GM12878 (cell line): ENCODE data around the gene ANKAR. TPM values are rescaled to one million over a fixed set of nuclear protein-coding genes. Genes with fewer than 3 reads are reported as not detected.

Experiments
- ATAC-seq: fragments of 200-7000 bp; cut with Tn5 transposase; 3 replicates; pipeline ENCODE4 v1.9.1; 2020; ENCODE audit warnings: mild to moderate bottlenecking, moderate library complexity
- BruUV-seq: library from RNA; stranded (reverse); fragments of 400-500 nt; replicated peaks from 2 replicates; lab custom pipeline; 2021; lab: Mats Ljungman, UMichigan
- CTCF ChIA-PET: fragments of 300-600 bp; sonication (Branson Sonifier 250); formaldehyde crosslinking; extraction: SDS; loops from one replicate; lab custom pipeline; 2021; ENCODE audit warnings: inconsistent platforms; lab: Yijun Ruan, JAX
- POLR2A ChIA-PET: fragments of 350-600 bp; formaldehyde crosslinking; extraction: SDS; loops from one replicate; lab custom pipeline; 2021; ENCODE audit warnings: inconsistent platforms; lab: Charles Lee
- RAD21 ChIA-PET: fragments of 300-600 bp; sonication (Branson Sonifier 250); formaldehyde crosslinking; loops from one replicate; lab custom pipeline; 2023; ENCODE audit warnings: antibody characterized with exemption; ENCODE audit not compliant: unreplicated experiment; lab: Charles Lee
- SMC1A ChIA-PET: fragments of 300-600 bp; sonication (Branson Sonifier 250); formaldehyde crosslinking; loops from one replicate; lab custom pipeline; 2023; ENCODE audit not compliant: unreplicated experiment, uncharacterized antibody; lab: Charles Lee
- DNase-seq: peaks from one replicate; pipeline ENCODE4 v3.0.0-alpha.2; 2011; ENCODE audit warnings: low read depth, low spot score
- FAIRE-seq: peaks from 3 replicates; lab custom pipeline; 2011; peaks lifted over from hg19 to GRCh38; lab: Jason Lieb, UNC
- H2AFZ ChIP-seq: 2 replicates; pipeline ENCODE4 v1.6.0; 2011; ENCODE audit warnings: low read depth, low read length, control low read depth; ENCODE audit not compliant: control insufficient read depth
- H3K27ac ChIP-seq: 2 replicates; pipeline ENCODE4 v1.5.1; 2011; ENCODE audit warnings: control low read depth; ENCODE audit not compliant: control insufficient read depth, insufficient read depth
- H3K27me3 ChIP-seq, 2 experiments: replicated peaks in 1 of 2; 2 replicates each; pipeline versions ENCODE4 v1.6.0 to v1.6.1; 2011; ENCODE audit warnings: low read length in 1 of 2; ENCODE audit not compliant: control insufficient read depth in 2 of 2, insufficient read depth in 2 of 2
- H3K36me3 ChIP-seq, 2 experiments: 2 replicates each; pipeline ENCODE4 v1.5.1; 2011; ENCODE audit warnings: low read length in 1 of 2; ENCODE audit not compliant: control insufficient read depth in 2 of 2, insufficient read depth in 2 of 2
- H3K4me1 ChIP-seq: 2 replicates; pipeline ENCODE4 v1.6.1; 2011; ENCODE audit warnings: mild to moderate bottlenecking, low read length, moderate library complexity, mixed read lengths; ENCODE audit not compliant: control insufficient read depth, insufficient read depth
- H3K4me2 ChIP-seq: 2 replicates; pipeline ENCODE4 v1.6.0; 2011; ENCODE audit warnings: control low read depth; ENCODE audit not compliant: control insufficient read depth, insufficient read depth
- H3K4me3 ChIP-seq: fragments of 200-600 bp; sonication (generic); 2 replicates; pipeline ENCODE4 v1.5.1; 2016
- H3K79me2 ChIP-seq: 2 replicates; pipeline ENCODE4 v1.6.0; 2011; ENCODE audit warnings: low read length; ENCODE audit not compliant: control insufficient read depth, insufficient read depth
- H3K9ac ChIP-seq: 2 replicates; pipeline ENCODE4 v1.8.0; 2011; ENCODE audit warnings: low read length, control low read depth, mixed read lengths; ENCODE audit not compliant: control insufficient read depth, insufficient read depth
- H3K9me3 ChIP-seq: replicated peaks from 3 replicates; pipeline ENCODE4 v1.5.1; 2011; ENCODE audit warnings: mild to moderate bottlenecking, low read length; ENCODE audit not compliant: control insufficient read depth, insufficient read depth
- H4K20me1 ChIP-seq: 2 replicates; pipeline ENCODE4 v1.6.0; 2011; ENCODE audit not compliant: control insufficient read depth, insufficient read depth
- CBX3 ChIP-seq: fragments of 200-600 bp; sonication (generic); IDR thresholded peaks from 2 replicates; pipeline ENCODE4 v1.6.1; 2016; ENCODE audit warnings: low read depth, borderline replicate concordance
- E2F4 ChIP-seq: IDR thresholded peaks from 2 replicates; pipeline ENCODE4 v1.6.1; 2012; ENCODE audit warnings: low read depth, low read length, improper control_type of control experiment
- ESRRA ChIP-seq: IDR thresholded peaks from 2 replicates; pipeline ENCODE4 v1.6.1; 2012; ENCODE audit warnings: mild to moderate bottlenecking, low read length, improper control_type of control experiment
- HDAC2 ChIP-seq: fragments of 200-600 bp; sonication (generic); IDR thresholded peaks from 2 replicates; pipeline ENCODE4 v1.6.1; 2017
- MLLT1 ChIP-seq: fragments of 450-650 bp; IDR thresholded peaks from 2 replicates; pipeline ENCODE4 v1.6.1; 2016; ENCODE audit warnings: mild to moderate bottlenecking
- MYC ChIP-seq: IDR thresholded peaks from 2 replicates; pipeline ENCODE4 v1.6.1; 2011; ENCODE audit warnings: mild to moderate bottlenecking, low read length, moderate library complexity, inconsistent platforms; ENCODE audit not compliant: insufficient read depth, insufficient replicate concordance, insufficient read length, severe bottlenecking
- NR2C1 ChIP-seq: fragments of 450-650 bp; IDR thresholded peaks from 2 replicates; pipeline ENCODE4 v1.6.1; 2017; ENCODE audit warnings: antibody characterized with exemption, mild to moderate bottlenecking, moderate library complexity
- SPI1 ChIP-seq: IDR thresholded peaks from 2 replicates; pipeline ENCODE4 v1.6.1; 2011; ENCODE audit warnings: low read depth, mild to moderate bottlenecking, low read length, moderate library complexity, borderline replicate concordance; ENCODE audit not compliant: insufficient read depth
- TAF1 ChIP-seq: IDR thresholded peaks from 2 replicates; pipeline ENCODE4 v1.6.1; 2011; ENCODE audit warnings: mild to moderate bottlenecking, low read depth, low read length, borderline replicate concordance
- TARDBP ChIP-seq: IDR thresholded peaks from 2 replicates; pipeline ENCODE4 v1.6.1; 2016; ENCODE audit warnings: borderline replicate concordance
- ZNF622 ChIP-seq: fragments of 450-650 bp; IDR thresholded peaks from 2 replicates; pipeline ENCODE4 v1.6.1; 2017; ENCODE audit warnings: mild to moderate bottlenecking, inconsistent platforms
- WGBS: methylation state at CpG from one replicate; pipeline ENCODE4 v1.1.6; 2016; ENCODE audit warnings: low lambda C conversion rate; ENCODE audit not compliant: insufficient replicate concordance, insufficient coverage; ENCODE audit errors: missing lambda C conversion rate; 5-methylcytosine and 5-hydroxymethylcytosine counted together
- in situ Hi-C: fragments of 300-500 bp; cut with MboI; formaldehyde crosslinking; loops from 9 replicates; pipeline ENCODE4 v1.14.3; 2018; ENCODE audit warnings: mixed read lengths
- intact Hi-C: fragments of 100-400 bp; cut with micrococcal nuclease; formaldehyde crosslinking; loops from one replicate; pipeline ENCODE4 v1.14.2; 2022; ENCODE audit not compliant: unreplicated experiment
- polyA plus RNA-seq, 11 experiments: library from polyadenylated mRNA; depleted of rRNA in 4 of 11; unstranded in 6 of 11; stranded (reverse) in 5 of 11; fragments of >200 nt; fragmentation: Nextera tagmentation in 4 of 11; fragmentation: Illumina TruSeq in 1 of 11; extraction: Ambion mirVana in 4 of 11; extraction: Trizol in 1 of 11; gene quantifications; 1 replicate in 1 of 11; 2 replicates in 10 of 11; pipeline versions ENCODE4 v1.2.1 to v1.2.3, GENCODE V29; 2011 to 2016; ENCODE audit warnings: inconsistent platforms in 2 of 11, missing spikeins in 2 of 11, low read depth in 1 of 11
- total RNA-seq, 4 experiments: library from RNA; depleted of rRNA in 3 of 4; stranded (reverse); fragments of >200 nt in 3 of 4; fragmentation: Illumina TruSeq in 1 of 4; extraction: Trizol in 1 of 4; gene quantifications; 2 replicates each; pipeline versions ENCODE4 v1.2.1 to v1.2.3, GENCODE V29; 2013 to 2021

The ANKAR gene
- total and polyA plus RNA-seq, 10 of the 15 experiments (the other 5 are each of a cell fraction or from before 2014, with no cell fraction given) = 1.3 to 4.2 (median 2.7) TPM

GRCh38 chr2:189629531-189630453 lies 44.7 kb upstream of the ANKAR start:
- Histone ChIP-seq H2AFZ (no peak overlapping the region), H3K36me3 (no peaks in the 10 kb centered on the region), H4K20me1 (no peaks in the 10 kb centered on the region), H3K79me2 (no peaks in the 10 kb centered on the region), H3K27me3 (no peaks in the 10 kb centered on the region), H3K9ac (no peak overlapping the region), H3K9me3 (no peaks in the 10 kb centered on the region), H3K27ac (no peak overlapping the region), H3K4me2 (no peak overlapping the region), H3K4me1 (no peaks in the 10 kb centered on the region), H3K4me3 (no peak overlapping the region)
- DNase-seq (no peak), FAIRE-seq (no peak), ATAC-seq (no peak)
- RAD21 ChIA-PET = no interaction called here
- no TSS peak for BruUV-seq
- POLR2A ChIA-PET = no interaction called here
- intact Hi-C loops (loop anchor here (5.0 kb wide), 1 partner anchor 162 kb away; no protein-coding TSS in a partner anchor), in situ Hi-C loops (no loop called here)
- SMC1A ChIA-PET = interaction anchor here (1.3 to 1.7 kb wide), 4 partner anchors 11 to 166 kb away, joined by 3 to 4 read pairs (median 4); no protein-coding TSS in a partner anchor
- WGBS = 51% methylated on average over 10 of the region's 10 CpGs
- TF ChIP-seq ESRRA (no peak), MYC (no peak), TARDBP (no peak)
- CTCF ChIA-PET = interaction anchor here (1.1 kb wide), 1 partner anchor 44 kb away, joined by 4 read pairs; no protein-coding TSS in a partner anchor

- intact Hi-C loops (loop anchor here (5.0 kb wide), 1 partner anchor 165 kb away; no protein-coding TSS in a partner anchor), in situ Hi-C loops (no loop called here)
- no peak overlapping the region for H3K4me3 ChIP-seq
- H2AFZ ChIP-seq = no peak overlapping the region
- H3K27ac ChIP-seq = no peak overlapping the region
- ATAC-seq = no peak
- ChIA-PET POLR2A (interaction anchor here (0.7 kb wide), 1 partner anchor 83 kb away, joined by 3 read pairs; no protein-coding TSS in a partner anchor), SMC1A (interaction anchor here (1.6 kb wide), 1 partner anchor 168 kb away, joined by 4 read pairs; no protein-coding TSS in a partner anchor), CTCF (interaction anchor here (0.7 kb wide), 1 partner anchor 146 kb away, joined by 3 read pairs; no protein-coding TSS in a partner anchor), RAD21 (no interaction called here)
- no peak for DNase-seq
- no peak for FAIRE-seq
- no peaks in the 10 kb centered on the region for H3K27me3 ChIP-seq
- no peak overlapping the region for H3K9ac ChIP-seq
- WGBS = 45% methylated on average over 4 of the region's 4 CpGs
- H3K4me1 ChIP-seq = no peaks in the 10 kb centered on the region
- H3K36me3 ChIP-seq = no peaks in the 10 kb centered on the region
- H4K20me1 ChIP-seq = no peaks in the 10 kb centered on the region
- no peak overlapping the region for H3K4me2 ChIP-seq
- no TSS peak for BruUV-seq
- no peaks in the 10 kb centered on the region; the same call in 2 of the 3 replicates for H3K9me3 ChIP-seq
- H3K79me2 ChIP-seq = no peaks in the 10 kb centered on the region
- TF ChIP-seq ZNF622 = no peak
- TF ChIP-seq E2F4 = no peak
- TF ChIP-seq MLLT1 = no peak
- TF ChIP-seq NR2C1 = no peak
- no peak for TF ChIP-seq SPI1
- no peak for TF ChIP-seq CBX3
- no peak for TF ChIP-seq HDAC2
- TF ChIP-seq TAF1 = no peak
These were observed 42.6 kb upstream of the ANKAR start for GRCh38 chr2:189631849-189632248.
